MG63 (cell line): ENCODE results near the gene ANGPT4. TPM values are rescaled to one million over a fixed set of nuclear protein-coding genes. Genes with fewer than 3 reads are reported as not detected.
"Not testable (repeated sequence)": the region's sequence is repeated elsewhere in the genome, so short reads cannot be mapped to it uniquely, and the experiment has no call there.

Source experiments
- DNase-seq: peaks from one replicate; pipeline ENCODE4 v3.0.0-alpha.2; 2020
- H3K27me3 ChIP-seq: fragments of 250-450 bp; sonication (Bioruptor Pico); 2 replicates; pipeline ENCODE4 v1.5.1; 2020; ENCODE audit warnings: mild to moderate bottlenecking, moderate library complexity
- H3K36me3 ChIP-seq: fragments of 250-450 bp; sonication (Bioruptor Pico); 2 replicates; pipeline ENCODE4 v1.5.1; 2020; ENCODE audit warnings: mild to moderate bottlenecking, moderate library complexity
- H3K4me3 ChIP-seq: fragments of 250-450 bp; sonication (Bioruptor Pico); 2 replicates; pipeline ENCODE4 v1.5.1; 2020; ENCODE audit warnings: mild to moderate bottlenecking, moderate library complexity
- H3K9me3 ChIP-seq: fragments of 250-450 bp; sonication (Bioruptor Pico); 2 replicates; pipeline ENCODE4 v1.5.1; 2020; ENCODE audit warnings: mild to moderate bottlenecking, moderate library complexity
- total RNA-seq: library from RNA; depleted of rRNA; stranded (reverse); fragments of >200 nt; shearing (Covaris generic); gene quantifications from 2 replicates; pipeline ENCODE4 v1.2.3, GENCODE V29; 2014; ENCODE audit warnings: low replicate concordance

The ANGPT4 gene
- total RNA-seq, 1 experiment from 2014 or later, result not detected

DNA sequence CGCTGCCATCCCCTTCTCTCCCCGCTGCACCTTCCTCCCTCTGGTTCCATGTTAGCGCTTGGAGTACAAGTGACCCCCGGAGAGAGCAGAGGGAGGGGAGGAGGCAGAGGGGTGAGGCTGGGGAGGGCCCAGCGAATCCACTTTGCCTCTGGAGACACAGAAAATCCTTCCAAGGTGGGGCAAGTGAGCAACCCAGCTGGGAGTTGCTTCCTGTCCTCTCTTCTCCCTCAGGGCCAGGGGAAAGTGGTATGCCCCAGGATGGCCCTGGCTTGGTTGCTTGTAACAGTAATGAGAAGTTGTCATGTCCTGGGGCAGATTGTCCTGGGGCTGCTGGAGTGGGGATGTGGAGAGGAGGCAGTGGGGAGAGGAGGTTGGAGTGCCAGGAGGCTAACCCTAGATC, 691 bp upstream of the ANGPT4 start:
- no peaks in the 10 kb centered on the region for H3K27me3 ChIP-seq
- H3K9me3 ChIP-seq, result no peaks in the 10 kb centered on the region
- no peak for DNase-seq

DNA sequence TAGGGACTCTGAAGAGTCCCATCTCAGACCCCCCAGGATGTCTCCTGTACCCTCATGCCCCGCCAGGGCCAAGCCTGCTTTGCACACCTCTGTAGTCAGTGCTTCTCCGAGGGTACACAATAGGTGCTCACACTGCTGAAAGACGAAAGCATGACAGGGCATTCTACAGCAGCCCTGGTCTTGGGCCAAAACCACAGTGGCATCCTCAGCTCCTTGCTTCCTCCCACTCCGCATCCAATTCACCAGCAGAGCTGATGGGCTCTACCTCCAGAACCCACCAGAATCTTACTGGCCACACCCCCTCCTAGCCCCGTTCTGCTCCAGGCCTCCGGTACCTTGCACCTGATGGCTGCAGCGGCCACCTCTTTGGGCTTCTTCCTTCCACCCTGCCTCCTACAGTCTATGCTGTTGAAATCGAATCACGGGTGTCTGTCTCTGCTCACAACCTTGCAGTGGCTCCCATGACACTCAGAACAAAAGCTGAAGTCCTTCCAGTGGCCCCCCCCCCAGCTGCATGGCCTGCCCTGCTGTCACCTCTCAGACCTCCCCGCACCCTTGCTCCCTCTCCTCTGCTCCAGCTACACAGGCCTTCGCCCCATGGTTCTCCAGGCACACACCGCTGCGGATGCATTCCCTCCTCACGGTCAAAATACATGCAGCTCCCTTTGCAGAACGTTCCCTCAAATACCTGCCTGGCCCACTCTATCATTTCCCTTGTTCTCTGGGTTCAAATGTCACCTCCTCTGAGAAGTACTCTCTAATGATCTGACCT, 1.2 kb downstream of the ANGPT4 start:
- Histone ChIP-seq H3K27me3 (no peaks in the 10 kb centered on the region), H3K9me3 (no peaks in the 10 kb centered on the region), H3K36me3 (no peaks in the 10 kb centered on the region), H3K4me3 (no peak overlapping the region)
- DNase-seq, result no peak

More for the DNA sequence above, 691 bp upstream of the ANGPT4 start:
- H3K36me3 ChIP-seq, result no peaks in the 10 kb centered on the region
- H3K4me3 ChIP-seq, result no peak overlapping the region

- Histone ChIP-seq H3K9me3 (no peaks in the 10 kb centered on the region), H3K4me3 (no peak overlapping the region), H3K27me3 (no peaks in the 10 kb centered on the region), H3K36me3 (no peaks in the 10 kb centered on the region)
- no peak for DNase-seq
Measured at GRCh38 chr20:913306-913849, 2.8 kb downstream of the ANGPT4 start.

DNA sequence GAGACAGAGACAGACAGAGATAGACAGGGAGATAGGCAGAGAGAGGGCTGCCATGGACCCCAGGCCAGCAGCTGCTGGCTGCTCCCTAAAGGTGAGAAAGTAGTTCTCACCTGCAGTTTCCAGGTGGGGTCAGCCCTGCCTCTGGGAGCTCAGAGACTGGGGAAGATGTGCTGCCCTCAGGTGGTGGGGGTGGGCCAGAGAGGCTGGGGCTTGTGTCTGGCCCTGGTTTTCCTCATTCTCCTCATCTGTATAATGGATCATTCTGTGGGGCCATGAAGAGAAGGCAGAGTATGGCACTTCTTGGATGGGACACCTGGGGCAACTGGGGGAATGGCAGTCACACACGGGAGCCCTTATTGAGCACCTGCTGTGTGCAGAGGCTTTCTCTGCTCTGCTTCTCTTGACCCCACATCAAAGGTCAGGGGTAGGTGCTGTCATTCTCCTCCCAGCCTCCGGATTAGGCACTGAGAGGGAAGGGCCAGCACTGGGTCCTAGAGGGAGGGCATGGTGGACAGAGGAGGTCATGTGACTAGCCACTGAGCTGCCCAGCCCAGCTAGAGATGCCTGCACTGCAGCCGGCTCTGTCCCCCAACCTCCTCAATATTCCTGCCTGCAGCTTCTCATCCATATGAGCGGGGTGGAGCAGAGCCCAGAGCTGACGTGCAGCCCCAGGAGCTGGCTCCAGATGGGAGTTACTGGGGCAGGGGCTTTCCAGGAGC, 4.1 kb downstream of the ANGPT4 start:
- Histone ChIP-seq H3K4me3 (no peak overlapping the region), H3K27me3 (no peaks in the 10 kb centered on the region), H3K9me3 (no peaks in the 10 kb centered on the region), H3K36me3 (no peaks in the 10 kb centered on the region)
- DNase-seq, result no peak

DNA sequence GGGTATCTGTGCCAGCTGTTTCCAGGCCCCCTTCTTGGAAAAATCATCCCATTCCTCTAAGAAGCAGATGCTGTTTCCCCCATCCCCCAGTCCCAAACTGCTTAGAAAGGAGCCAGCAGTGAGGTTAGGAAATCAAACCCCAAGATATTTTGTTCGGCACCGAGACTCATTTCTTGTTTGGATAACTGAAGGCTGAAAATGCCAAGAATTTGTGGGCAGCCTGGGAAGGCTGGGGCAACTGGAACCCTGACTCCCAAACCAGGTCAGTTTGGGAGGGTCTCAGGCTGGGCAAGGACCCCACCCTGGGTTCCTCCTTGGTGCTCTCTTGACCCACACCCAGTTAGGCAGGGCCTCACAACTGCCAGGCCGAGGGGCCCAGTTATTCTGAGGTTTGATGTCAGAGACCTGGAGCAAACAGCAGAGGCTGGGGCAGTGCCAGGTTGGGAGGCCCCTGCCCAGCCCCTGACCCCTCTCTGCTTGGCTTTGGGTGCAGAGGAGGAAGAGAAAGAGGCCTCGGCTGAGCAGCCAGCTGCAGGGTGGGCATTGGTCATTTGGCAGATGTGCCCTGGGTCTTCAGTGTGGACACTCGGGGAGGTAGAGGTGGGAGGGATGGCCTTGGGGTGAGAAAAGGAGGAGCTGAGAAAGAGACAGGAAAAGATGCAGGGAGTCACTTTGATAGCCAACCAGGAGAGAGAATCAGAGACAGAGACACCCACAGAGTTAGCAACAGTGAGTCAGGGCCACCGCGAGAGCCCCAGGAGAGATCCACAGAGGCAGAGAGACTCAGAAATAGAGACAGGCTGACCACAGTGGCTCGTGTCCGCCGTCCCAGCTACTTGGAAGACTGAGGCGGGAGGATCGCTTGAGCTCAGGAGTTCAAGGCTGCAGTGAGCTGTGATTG, 5.0 kb downstream of the ANGPT4 start:
- Histone ChIP-seq H3K4me3 (no peak overlapping the region), H3K36me3 (no peaks in the 10 kb centered on the region), H3K9me3 (no peaks in the 10 kb centered on the region), H3K27me3 (no peaks in the 10 kb centered on the region)
- DNase-seq, result no peak

DNA sequence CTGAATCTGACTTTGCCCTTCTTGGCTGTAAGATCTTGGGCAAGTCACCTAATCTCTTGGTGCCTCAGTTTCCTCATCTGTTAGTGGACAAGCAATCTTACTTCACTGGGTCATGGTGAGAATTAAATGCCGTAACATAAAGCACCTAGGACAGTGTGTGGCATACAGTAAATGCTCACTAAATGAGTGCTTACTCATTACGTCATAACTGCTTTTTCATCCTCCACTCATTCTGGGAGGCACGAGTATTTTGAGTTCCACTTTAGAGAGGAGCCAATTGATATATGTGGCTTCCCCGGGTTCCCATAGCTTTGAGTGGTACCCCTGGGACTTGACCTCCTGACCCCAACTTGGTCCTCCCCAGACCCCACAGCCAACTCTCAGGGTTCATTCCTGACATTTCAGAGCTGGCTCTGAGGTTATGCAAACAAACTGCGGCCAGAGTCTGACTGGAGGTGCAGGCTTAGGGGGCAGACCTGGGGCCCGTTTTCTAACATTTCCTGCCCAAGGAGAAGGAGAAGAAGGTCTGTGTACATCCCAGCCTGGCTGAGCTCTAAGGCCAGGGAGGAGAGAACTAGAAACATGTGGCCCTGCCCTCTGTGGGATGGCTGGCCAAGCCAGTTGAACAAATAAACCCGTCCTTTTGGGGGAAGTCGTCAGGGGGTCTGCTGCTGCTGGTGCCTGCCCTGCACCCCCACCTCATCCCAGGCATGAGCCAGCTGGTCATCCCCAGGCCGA, 5.8 kb downstream of the ANGPT4 start:
- DNase-seq, result no peak
- Histone ChIP-seq H3K4me3 (no peak overlapping the region), H3K27me3 (no peaks in the 10 kb centered on the region), H3K9me3 (no peaks in the 10 kb centered on the region), H3K36me3 (no peaks in the 10 kb centered on the region)

GRCh38 chr20:909641-910040, 6.5 kb downstream of the ANGPT4 start:
- no peak overlapping the region for H3K4me3 ChIP-seq
- H3K9me3 ChIP-seq, result no peaks in the 10 kb centered on the region
- no peak for DNase-seq
- no peaks in the 10 kb centered on the region for H3K27me3 ChIP-seq
- no peaks in the 10 kb centered on the region for H3K36me3 ChIP-seq

- no peaks in the 10 kb centered on the region for H3K27me3 ChIP-seq
- H3K36me3 ChIP-seq, result no peaks in the 10 kb centered on the region
- no peak for DNase-seq
- no peaks in the 10 kb centered on the region for H3K9me3 ChIP-seq
- H3K4me3 ChIP-seq, result no peak overlapping the region
Measured at GRCh38 chr20:906703-907270, 9.3 kb downstream of the ANGPT4 start.

DNA sequence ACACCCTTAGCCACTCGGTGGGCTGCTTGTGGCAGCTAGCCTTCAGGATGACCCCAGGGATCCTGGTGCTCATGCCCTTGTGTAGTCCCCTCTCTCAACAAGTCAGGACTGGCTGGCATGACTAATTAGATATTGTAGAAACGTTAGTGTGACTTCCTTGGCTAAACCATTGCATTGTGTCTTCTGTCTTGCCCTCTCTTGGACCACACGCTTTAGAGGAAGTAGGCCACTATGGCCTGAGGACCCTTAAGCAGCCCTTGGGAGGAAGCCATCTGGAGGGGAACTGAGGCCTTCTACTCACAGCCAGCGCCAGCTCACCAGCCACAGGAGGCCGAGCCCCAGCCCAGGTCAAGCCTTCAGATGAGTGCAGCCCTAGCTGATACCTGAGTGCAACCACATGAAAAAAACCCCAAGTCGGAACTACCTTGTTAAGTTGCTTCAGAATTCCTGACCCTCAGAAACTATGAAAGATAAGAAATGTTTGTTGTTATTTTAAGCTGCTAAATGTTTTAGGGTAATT, 10.1 kb downstream of the ANGPT4 start:
- Histone ChIP-seq H3K4me3 (no peak overlapping the region), H3K27me3 (no peaks in the 10 kb centered on the region), H3K36me3 (no peaks in the 10 kb centered on the region), H3K9me3 (no peaks in the 10 kb centered on the region)
- no peak for DNase-seq

GRCh38 chr20:905396-905961, 10.7 kb downstream of the ANGPT4 start:
- DNase-seq, result no peak
- Histone ChIP-seq H3K36me3 (no peaks in the 10 kb centered on the region), H3K27me3 (no peaks in the 10 kb centered on the region), H3K4me3 (no peak overlapping the region), H3K9me3 (no peaks in the 10 kb centered on the region)

GRCh38 chr20:904039-904545, 12.0 kb downstream of the ANGPT4 start:
- no peaks in the 10 kb centered on the region for H3K9me3 ChIP-seq
- no peaks in the 10 kb centered on the region for H3K27me3 ChIP-seq
- DNase-seq, result no peak
- no peaks in the 10 kb centered on the region for H3K36me3 ChIP-seq
- no peak overlapping the region for H3K4me3 ChIP-seq

DNA sequence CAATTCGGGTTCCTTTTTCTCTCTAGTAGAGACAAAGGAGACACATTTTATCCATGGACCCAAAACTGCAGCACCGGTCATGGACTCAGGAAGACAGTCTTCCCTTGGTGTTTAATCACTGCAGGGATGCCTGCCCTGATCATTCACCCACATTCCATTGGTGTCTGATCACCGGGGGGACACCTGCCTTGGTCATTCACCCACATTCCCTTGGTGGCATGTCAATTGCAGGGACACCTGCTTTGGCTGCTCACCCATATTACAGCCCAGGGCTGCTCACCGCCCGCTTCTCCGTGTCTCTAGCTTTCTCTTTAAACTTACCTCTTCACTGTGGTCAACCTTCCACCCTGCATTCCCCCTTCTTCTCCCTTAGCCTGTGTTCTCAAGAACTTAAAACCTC, 18.7 kb downstream of the ANGPT4 start:
- DNase-seq, H3K9me3 ChIP-seq, H3K36me3 ChIP-seq, H3K4me3 ChIP-seq, H3K27me3 ChIP-seq: not testable (repeated sequence)

DNA sequence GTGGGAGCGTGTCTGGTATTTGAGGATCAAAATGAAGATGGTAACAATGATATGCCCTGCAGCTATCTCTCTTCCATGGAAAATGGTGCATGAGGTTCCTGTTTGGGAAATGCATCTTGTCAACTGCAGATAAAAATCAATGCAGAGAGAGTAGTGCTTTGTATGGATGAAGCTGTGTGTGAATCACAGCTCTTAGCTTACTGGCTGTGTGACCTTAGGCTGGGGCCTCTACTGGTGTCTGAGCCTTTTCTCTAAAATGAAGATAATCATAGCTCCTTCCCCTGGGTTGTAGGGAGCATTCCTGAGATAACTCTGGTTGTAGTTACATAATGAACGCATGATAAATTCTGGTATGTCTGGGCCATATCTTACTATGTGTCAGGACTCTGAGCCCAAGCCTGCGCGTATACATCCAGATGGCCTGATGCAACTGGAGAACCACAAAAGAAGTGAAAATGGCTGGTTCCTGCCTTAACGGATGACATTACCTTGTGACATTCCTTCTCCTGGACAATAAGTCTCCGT, 19.6 kb downstream of the ANGPT4 start:
- Histone ChIP-seq H3K9me3 (no peaks in the 10 kb centered on the region), H3K4me3 (no peak overlapping the region), H3K27me3 (no peaks in the 10 kb centered on the region), H3K36me3 (no peaks in the 10 kb centered on the region)
- DNase-seq, result no peak

DNA sequence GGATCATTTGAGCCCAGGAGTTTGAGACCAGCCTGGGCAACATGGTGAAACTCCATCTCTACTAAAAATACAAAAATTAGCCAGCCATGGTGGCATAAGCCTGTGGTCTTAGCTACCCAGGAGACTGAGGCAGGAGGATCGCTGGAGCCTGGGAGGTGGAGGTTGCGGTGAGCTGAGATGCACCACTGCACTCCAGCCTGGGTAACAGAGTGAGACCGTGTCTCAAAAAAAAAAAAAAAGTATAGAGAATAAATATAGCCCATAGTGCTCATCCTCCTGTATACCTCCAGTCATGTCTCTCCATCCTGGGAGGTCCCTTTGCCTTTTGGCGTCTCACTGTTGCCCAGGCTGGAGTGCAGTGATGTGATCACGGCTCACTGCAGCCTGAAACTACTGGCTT, 23.8 kb downstream of the ANGPT4 start:
- H3K9me3 ChIP-seq, H3K4me3 ChIP-seq, DNase-seq, H3K36me3 ChIP-seq, H3K27me3 ChIP-seq: not testable (repeated sequence)

- no peak for DNase-seq
- Histone ChIP-seq H3K9me3 (no peaks in the 10 kb centered on the region), H3K4me3 (no peak overlapping the region), H3K36me3 (no peaks in the 10 kb centered on the region), H3K27me3 (no peaks in the 10 kb centered on the region)
Measured at GRCh38 chr20:891706-892080, 24.4 kb downstream of the ANGPT4 start.
